Calu3 (cell line): ENCODE results near the gene ASB13. TPM values are rescaled to one million over a fixed set of nuclear protein-coding genes. Genes with fewer than 3 reads are reported as not detected.

Experiments used
- BruUV-seq: library from RNA; stranded (reverse); fragments of 400-500 nt; replicated peaks from 2 replicates; lab custom pipeline; 2021; lab: Mats Ljungman, UMichigan
- CTCF ChIA-PET: fragments of 300-600 bp; sonication (Branson Sonifier 250); formaldehyde crosslinking; loops from one replicate; lab custom pipeline; 2022; ENCODE audit warnings: antibody characterized with exemption; lab: Charles Lee
- DNase-seq: peaks from one replicate; pipeline ENCODE4 v3.0.0; 2022
- H3K27ac Mint-ChIP-seq: one replicate; pipeline ENCODE4 v1.8.0; 2022; ENCODE audit warnings: mixed read lengths; ENCODE audit not compliant: unreplicated experiment
- H3K27me3 Mint-ChIP-seq: one replicate; pipeline ENCODE4 v1.8.0; 2022; ENCODE audit warnings: mixed read lengths; ENCODE audit not compliant: unreplicated experiment
- H3K36me3 Mint-ChIP-seq: one replicate; pipeline ENCODE4 v1.8.0; 2022; ENCODE audit warnings: mild to moderate bottlenecking, moderate library complexity, mixed read lengths; ENCODE audit not compliant: insufficient read depth, unreplicated experiment
- H3K4me1 Mint-ChIP-seq: one replicate; pipeline ENCODE4 v1.8.0; 2022; ENCODE audit warnings: mild to moderate bottlenecking, low read depth, mixed read lengths; ENCODE audit not compliant: unreplicated experiment
- H3K4me3 Mint-ChIP-seq: one replicate; pipeline ENCODE4 v1.8.0; 2022; ENCODE audit warnings: mild to moderate bottlenecking, low read depth, moderate library complexity, mixed read lengths; ENCODE audit not compliant: unreplicated experiment
- H3K9me3 Mint-ChIP-seq: one replicate; pipeline ENCODE4 v1.8.0; 2022; ENCODE audit warnings: low read depth, mixed read lengths; ENCODE audit not compliant: unreplicated experiment
- intact Hi-C: fragments of 100-400 bp; cut with micrococcal nuclease; formaldehyde crosslinking; loops from one replicate; pipeline ENCODE4 v1.10.0; 2022; ENCODE audit not compliant: unreplicated experiment
- total RNA-seq: library from RNA; stranded (reverse); gene quantifications from 2 replicates; pipeline ENCODE4 v1.2.3, GENCODE V29; 2022
- TF ChIP-seq, protein P1 (sequence below): fragments of 200-600 bp; IDR thresholded peaks from one replicate; pipeline ENCODE4 v1.8.0; 2022; ENCODE audit warnings: antibody characterized with exemption; ENCODE audit not compliant: unreplicated experiment

The ASB13 gene
- total RNA-seq, 1 experiment from 2014 or later: 21.6 TPM

DNA sequence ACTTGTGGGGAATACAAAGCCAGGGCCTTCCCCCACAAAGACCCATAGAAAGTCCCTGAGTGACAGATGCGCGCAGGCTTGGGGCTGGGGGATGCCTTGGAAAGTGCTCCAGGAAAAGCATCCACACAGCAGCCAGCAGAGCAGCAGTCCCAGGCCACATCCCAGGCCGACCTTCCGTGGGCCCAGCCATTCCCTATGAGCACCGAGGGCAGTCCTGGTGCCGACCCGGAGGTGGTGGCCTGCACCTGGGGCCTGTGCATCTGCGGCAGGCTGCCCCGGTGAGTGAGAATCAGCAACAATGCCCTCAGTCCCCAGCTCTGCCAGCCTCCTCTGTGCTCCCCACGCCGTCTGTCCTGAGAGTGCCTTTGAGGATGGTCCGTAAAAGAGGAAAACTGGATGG, 26.4 kb downstream of the ASB13 start:
- no peaks in the 10 kb centered on the region for H3K9me3 Mint-ChIP-seq
- H3K4me1 Mint-ChIP-seq: no peaks in the 10 kb centered on the region
- H3K36me3 Mint-ChIP-seq: peaks cover 18% of the 10 kb centered on the region
- no peak overlapping the region for H3K27ac Mint-ChIP-seq
- no TSS peak for BruUV-seq
- intact Hi-C loops: no loop called here
- CTCF ChIA-PET: no interaction called here
- TF ChIP-seq, protein P1, sequence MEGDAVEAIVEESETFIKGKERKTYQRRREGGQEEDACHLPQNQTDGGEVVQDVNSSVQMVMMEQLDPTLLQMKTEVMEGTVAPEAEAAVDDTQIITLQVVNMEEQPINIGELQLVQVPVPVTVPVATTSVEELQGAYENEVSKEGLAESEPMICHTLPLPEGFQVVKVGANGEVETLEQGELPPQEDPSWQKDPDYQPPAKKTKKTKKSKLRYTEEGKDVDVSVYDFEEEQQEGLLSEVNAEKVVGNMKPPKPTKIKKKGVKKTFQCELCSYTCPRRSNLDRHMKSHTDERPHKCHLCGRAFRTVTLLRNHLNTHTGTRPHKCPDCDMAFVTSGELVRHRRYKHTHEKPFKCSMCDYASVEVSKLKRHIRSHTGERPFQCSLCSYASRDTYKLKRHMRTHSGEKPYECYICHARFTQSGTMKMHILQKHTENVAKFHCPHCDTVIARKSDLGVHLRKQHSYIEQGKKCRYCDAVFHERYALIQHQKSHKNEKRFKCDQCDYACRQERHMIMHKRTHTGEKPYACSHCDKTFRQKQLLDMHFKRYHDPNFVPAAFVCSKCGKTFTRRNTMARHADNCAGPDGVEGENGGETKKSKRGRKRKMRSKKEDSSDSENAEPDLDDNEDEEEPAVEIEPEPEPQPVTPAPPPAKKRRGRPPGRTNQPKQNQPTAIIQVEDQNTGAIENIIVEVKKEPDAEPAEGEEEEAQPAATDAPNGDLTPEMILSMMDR: no peak
- H3K4me3 Mint-ChIP-seq: no peak overlapping the region
- no peak for DNase-seq
- no peaks in the 10 kb centered on the region for H3K27me3 Mint-ChIP-seq

DNA sequence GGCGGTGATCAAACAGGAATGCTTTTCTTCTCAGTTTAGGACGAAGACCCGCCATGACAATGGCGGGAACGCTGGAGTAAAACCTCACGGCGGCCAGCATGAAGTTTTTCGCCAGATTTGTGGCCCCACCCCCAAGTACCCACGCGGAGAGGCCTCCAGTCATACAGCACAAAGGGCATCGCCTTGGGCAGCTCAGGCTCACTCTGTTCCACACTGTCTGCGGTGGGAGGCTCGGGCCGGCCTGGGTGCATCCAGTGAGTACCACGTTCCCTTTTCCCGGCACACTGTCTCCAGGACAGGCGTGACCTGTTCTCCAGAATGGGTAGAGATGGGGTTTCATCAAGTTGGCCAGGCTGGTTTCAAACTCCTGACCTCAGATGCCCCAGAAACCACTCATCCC, 27.3 kb downstream of the ASB13 start:
- intact Hi-C loops: no loop called here
- BruUV-seq: no TSS peak

DNA sequence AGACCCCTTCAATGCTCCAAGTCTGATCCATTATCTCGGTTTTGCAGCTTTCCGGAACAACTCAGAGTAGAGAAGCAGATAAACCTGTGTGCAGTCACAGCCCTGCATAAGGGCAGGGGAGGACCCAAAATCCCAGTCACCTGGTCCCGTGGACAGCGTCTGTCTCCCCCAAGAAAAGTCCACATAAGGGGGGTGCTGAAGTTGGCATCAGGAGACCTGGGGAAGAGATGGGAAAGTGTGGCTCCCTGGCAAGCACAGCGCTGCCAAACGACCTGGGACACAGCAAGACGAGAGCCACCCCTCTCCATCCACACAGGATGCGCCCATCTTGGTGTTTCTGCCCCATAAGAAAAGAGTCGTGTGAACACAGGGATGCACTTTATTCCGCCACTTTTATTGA, 27.9 kb downstream of the ASB13 start:
- no peaks in the 10 kb centered on the region for H3K27me3 Mint-ChIP-seq
- TF ChIP-seq, protein P1: no peak
- no peak overlapping the region for H3K4me3 Mint-ChIP-seq
- no peaks in the 10 kb centered on the region for H3K9me3 Mint-ChIP-seq
- intact Hi-C loops: no loop called here
- H3K4me1 Mint-ChIP-seq: no peaks in the 10 kb centered on the region
- H3K27ac Mint-ChIP-seq: no peak overlapping the region
- CTCF ChIA-PET: no interaction called here
- DNase-seq: no peak
- BruUV-seq: no TSS peak
- peaks cover 18% of the 10 kb centered on the region for H3K36me3 Mint-ChIP-seq

More for the DNA sequence above, 27.3 kb downstream of the ASB13 start:
- H3K27ac Mint-ChIP-seq: no peak overlapping the region
- H3K27me3 Mint-ChIP-seq: no peaks in the 10 kb centered on the region
- TF ChIP-seq, protein P1: no peak
- H3K9me3 Mint-ChIP-seq: no peaks in the 10 kb centered on the region
- CTCF ChIA-PET: no interaction called here
- no peak overlapping the region for H3K4me3 Mint-ChIP-seq
- peaks cover 18% of the 10 kb centered on the region for H3K36me3 Mint-ChIP-seq
- no peak for DNase-seq
- no peaks in the 10 kb centered on the region for H3K4me1 Mint-ChIP-seq

DNA sequence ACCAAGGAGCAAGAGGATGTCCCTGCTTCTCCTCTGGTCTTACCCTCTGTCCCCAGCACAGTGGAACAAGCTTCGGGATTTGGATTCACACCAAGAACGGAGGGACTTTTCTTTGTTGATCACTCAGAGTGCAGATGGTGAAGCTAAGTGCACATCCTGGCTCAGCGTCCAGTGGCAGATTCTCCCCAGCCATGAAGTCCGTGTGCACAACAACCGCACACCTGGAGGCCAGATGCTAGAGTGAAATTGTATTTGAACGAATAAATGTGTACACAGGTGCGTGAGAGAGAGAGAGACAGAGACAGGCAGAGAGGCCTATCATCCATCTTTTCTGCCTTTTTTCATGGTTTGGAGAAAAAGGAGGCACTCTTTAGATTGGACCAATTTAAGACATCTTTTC, 31.5 kb downstream of the ASB13 start:
- Mint-ChIP-seq H3K9me3 (no peaks in the 10 kb centered on the region), H3K4me3 (no peak overlapping the region), H3K27me3 (no peaks in the 10 kb centered on the region), H3K27ac (no peak overlapping the region), H3K36me3 (peaks cover 10% of the 10 kb centered on the region), H3K4me1 (peaks cover 23% of the 10 kb centered on the region)
- intact Hi-C loops: no loop called here
- CTCF ChIA-PET: no interaction called here
- TF ChIP-seq, protein P1: no peak
- DNase-seq: no peak
- no TSS peak for BruUV-seq
